Spinal cord (tissue), 10 donors: ENCODE measurements around the gene FNTB. TPM values are rescaled to one million over a fixed set of nuclear protein-coding genes. Genes with fewer than 3 reads are reported as not detected.

ENCODE experiments used
- DNase-seq, 6 donors: peaks; one replicate each; pipeline versions ENCODE4 v3.0.0 to v3.0.0-alpha.2; 2013 to 2015; ENCODE audit warnings: low spot score in 6 of 6, low read depth in 4 of 6
- H3K27ac ChIP-seq: one replicate; pipeline ENCODE4 v1.5.1; 2013; ENCODE audit warnings: low read depth, low read length, control low read depth
- H3K27me3 ChIP-seq: one replicate; pipeline ENCODE4 v1.6.1; 2013; ENCODE audit warnings: low read length; ENCODE audit not compliant: control insufficient read depth, insufficient read depth
- H3K36me3 ChIP-seq: one replicate; pipeline ENCODE4 v1.6.1; 2013; ENCODE audit warnings: low read length; ENCODE audit not compliant: control insufficient read depth, insufficient read depth
- H3K4me1 ChIP-seq: one replicate; pipeline ENCODE4 v1.6.1; 2013; ENCODE audit warnings: low read length; ENCODE audit not compliant: control insufficient read depth, insufficient read depth
- H3K4me3 ChIP-seq: one replicate; pipeline ENCODE4 v1.5.1; 2013; ENCODE audit warnings: low read depth, low read length, control low read depth
- H3K9me3 ChIP-seq: one replicate; pipeline ENCODE4 v1.6.1; 2013; ENCODE audit warnings: low read length; ENCODE audit not compliant: control insufficient read depth, insufficient read depth
- WGBS: methylation state at CpG from one replicate; pipeline ENCODE4 v1.1.5; 2013; ENCODE audit warnings: missing lambda C conversion rate; ENCODE audit not compliant: insufficient coverage; 5-methylcytosine and 5-hydroxymethylcytosine counted together
- long read RNA-seq, 4 donors: transcript quantifications; one replicate each; lab custom pipeline, GENCODE V29; 2026
- polyA plus RNA-seq, 2 donors: library from polyadenylated mRNA; unstranded; fragments of 120-200 nt; gene quantifications; one replicate each; pipeline ENCODE4 v1.2.1, GENCODE V29; 2013; ENCODE audit not compliant: insufficient read length in 2 of 2
- total RNA-seq, 2 donors: library from RNA; depleted of rRNA in 1 of 2; stranded (reverse); fragments of 120-200 nt in 1 of 2; fragments of >200 nt in 1 of 2; gene quantifications; one replicate each; pipeline versions ENCODE4 v1.2.3 to v1.2.4, GENCODE V29; 2013 to 2014
- donor health status: healthy.

The FNTB gene, protein sequence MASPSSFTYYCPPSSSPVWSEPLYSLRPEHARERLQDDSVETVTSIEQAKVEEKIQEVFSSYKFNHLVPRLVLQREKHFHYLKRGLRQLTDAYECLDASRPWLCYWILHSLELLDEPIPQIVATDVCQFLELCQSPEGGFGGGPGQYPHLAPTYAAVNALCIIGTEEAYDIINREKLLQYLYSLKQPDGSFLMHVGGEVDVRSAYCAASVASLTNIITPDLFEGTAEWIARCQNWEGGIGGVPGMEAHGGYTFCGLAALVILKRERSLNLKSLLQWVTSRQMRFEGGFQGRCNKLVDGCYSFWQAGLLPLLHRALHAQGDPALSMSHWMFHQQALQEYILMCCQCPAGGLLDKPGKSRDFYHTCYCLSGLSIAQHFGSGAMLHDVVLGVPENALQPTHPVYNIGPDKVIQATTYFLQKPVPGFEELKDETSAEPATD
- total RNA-seq (10 to 100 TPM; 20.9 to 29.6 TPM), polyA plus RNA-seq (10 to 100 TPM; 56.7 to 66.9 TPM)
- long read RNA-seq, donor 1, partial matches to known transcripts = 0 of 33 reads
- long read RNA-seq, donor 1, other reads (novel, unspliced or antisense) = 29 of 33 reads
- long read RNA-seq, donor 2, transcript FNTB-201 (12 exons, 2,834 nt) = major isoform, 5 of 7 reads
- long read RNA-seq, donor 2, partial matches to known transcripts = 0 of 7 reads
- long read RNA-seq, donor 2, other reads (novel, unspliced or antisense) = 0 of 7 reads
- long read RNA-seq, donor 3, partial matches to known transcripts = 12 of 15 reads
- long read RNA-seq, donor 3, other reads (novel, unspliced or antisense) = 0 of 15 reads
- long read RNA-seq, donor 4, transcript FNTB-201 (12 exons, 2,834 nt) = major isoform, 7 of 9 reads
- long read RNA-seq, donor 4, partial matches to known transcripts = 0 of 9 reads
- long read RNA-seq, donor 4, other reads (novel, unspliced or antisense) = 0 of 9 reads

DNA sequence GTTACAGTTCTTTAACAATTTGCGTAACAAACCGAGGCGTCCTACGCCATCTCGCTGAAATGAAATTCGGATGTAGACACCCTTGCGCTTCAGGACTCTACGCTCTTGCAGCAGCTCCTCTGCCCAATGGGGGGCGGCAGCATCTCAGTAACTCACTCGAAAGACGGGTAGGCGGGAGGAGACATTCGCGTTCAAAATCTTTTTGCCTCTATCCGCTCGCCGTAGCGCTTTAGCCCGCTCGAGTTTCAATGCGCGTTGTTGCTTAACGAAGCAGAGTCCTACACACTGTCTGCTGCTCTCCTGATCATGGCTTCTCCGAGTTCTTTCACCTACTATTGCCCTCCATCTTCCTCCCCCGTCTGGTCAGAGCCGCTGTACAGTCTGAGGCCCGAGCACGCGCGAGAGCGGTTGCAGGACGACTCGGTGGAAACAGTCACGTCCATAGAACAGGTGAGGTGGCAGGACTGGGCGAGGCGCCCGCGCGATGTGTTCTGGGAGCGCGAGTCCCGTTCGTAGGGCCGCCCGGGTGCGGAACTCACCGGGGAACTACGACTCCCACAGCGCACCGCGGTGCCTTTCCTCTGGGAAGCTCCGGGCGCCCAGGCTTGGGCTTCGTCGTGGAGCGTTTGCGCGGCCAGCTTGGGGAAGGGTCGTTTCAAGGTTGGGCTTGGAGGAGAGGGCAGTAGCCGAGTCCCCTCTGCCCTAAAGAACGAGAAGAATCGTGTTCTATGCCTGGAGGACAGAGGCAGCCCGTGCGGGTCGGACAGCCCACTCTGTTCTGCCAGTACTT is at the start of gene FNTB:
TSS of gene FNTB (plus strand) at position 248 of the 790 bp plus-strand sequence. CDS start at position 307, 59 bp downstream.
- peaks cover 3% of the 10 kb centered on the region for H3K36me3 ChIP-seq
- H3K4me3 ChIP-seq = peak within 1 kb of the TSS; percentile 95
- peaks cover 15% of the 10 kb centered on the region for H3K4me1 ChIP-seq
- H3K27ac ChIP-seq = peak within 1 kb of the TSS; percentile 97
- DNase-seq = peak; percentile 97 to 100 (median 98)
- no peaks in the 10 kb centered on the region for H3K9me3 ChIP-seq
- 0% methylated on average over 63 of the region's 65 CpGs for WGBS
- peaks cover 3% of the 10 kb centered on the region for H3K27me3 ChIP-seq

GRCh38 chr14:64937171-64937820 is 49.4 kb upstream of the FNTB start:
- no peak overlapping the region for H3K4me3 ChIP-seq
- no peaks in the 10 kb centered on the region for H3K4me1 ChIP-seq
- peaks cover 6% of the 10 kb centered on the region for H3K36me3 ChIP-seq
- peak overlapping the region; percentile 44 for H3K27ac ChIP-seq
- WGBS = 33% methylated on average over 1 of the region's 1 CpG
- peak in 4 of 6 donors; percentile 28 to 80 (median 62) for DNase-seq
- no peaks in the 10 kb centered on the region for H3K27me3 ChIP-seq
- H3K9me3 ChIP-seq = no peaks in the 10 kb centered on the region

- Histone ChIP-seq H3K27me3 (no peaks in the 10 kb centered on the region), H3K4me3 (no peak overlapping the region), H3K36me3 (peaks cover 11% of the 10 kb centered on the region), H3K9me3 (no peaks in the 10 kb centered on the region), H3K27ac (peak overlapping the region; percentile 17), H3K4me1 (no peaks in the 10 kb centered on the region)
- peak in 1 of 6 donors; percentile 69 for DNase-seq
- 100% methylated on average over 1 of the region's 1 CpG for WGBS
Observed at GRCh38 chr14:64937821-64938193, 48.9 kb upstream of the FNTB start.

DNA sequence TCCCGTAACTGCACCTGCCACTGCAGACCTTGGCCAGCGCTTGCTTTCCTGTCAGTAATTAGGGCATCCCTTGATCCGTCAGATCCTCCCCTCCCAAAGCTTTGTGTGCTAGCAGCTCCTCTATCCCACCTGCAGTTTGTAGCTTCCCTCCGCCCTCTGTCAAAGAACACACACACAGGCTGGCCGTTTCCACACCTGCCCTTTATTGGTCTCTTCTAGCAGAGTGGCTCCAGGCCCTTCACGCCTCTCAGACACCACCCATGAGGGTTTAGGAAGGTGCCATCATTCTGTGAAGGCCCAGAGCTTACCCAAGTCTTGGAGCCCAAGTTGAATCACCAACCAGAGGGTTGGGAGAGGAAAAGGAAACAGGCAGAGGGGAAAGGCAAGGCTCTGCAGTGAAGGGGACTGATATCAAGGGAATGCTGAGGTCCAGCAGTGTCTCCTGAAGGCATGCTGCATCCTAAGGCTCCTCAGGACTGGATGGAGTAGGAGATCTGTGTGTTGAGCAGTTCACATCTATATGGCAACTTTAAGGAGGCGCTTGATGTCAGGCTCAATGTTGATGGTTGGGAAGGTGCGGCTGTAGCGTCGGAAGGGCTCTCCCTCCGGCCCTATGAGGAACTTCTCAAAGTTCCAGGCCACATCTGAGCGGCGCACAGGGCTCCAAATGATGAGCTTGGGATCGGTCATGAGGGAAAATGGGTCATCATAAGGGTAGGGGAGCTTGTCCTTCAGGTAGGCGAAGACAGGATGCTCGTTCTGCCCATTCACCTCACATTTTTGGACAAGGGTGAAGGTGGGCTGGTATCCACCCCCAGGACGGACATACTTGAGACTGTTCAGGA is 47.5 kb upstream of the FNTB start:
- Histone ChIP-seq H3K27me3 (no peaks in the 10 kb centered on the region), H3K27ac (no peak overlapping the region), H3K9me3 (no peaks in the 10 kb centered on the region), H3K36me3 (peaks cover 8% of the 10 kb centered on the region), H3K4me3 (no peak overlapping the region), H3K4me1 (no peaks in the 10 kb centered on the region)
- WGBS = 89% methylated on average over 12 of the region's 17 CpGs
- DNase-seq = no peak

DNA sequence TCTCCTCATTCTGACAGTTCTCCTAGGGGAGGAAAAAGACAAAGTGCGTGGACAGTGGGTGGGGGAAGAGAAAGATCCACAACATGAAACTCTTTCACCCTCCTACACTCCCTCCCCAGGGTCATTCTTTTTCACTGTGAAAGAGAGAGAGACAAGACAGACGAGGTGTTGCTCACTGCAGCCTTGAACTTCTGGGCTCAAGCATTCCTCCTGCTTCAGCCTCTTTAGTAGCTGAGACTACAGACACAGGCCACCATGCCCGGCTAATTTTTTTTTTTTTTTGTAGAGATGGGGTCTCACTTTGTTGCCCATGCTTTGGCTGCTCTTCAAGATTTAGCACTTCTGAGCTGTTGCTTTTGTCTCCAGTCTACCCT is 46.9 kb upstream of the FNTB start:
- H3K4me1 ChIP-seq = no peaks in the 10 kb centered on the region
- H3K9me3 ChIP-seq = no peaks in the 10 kb centered on the region
- DNase-seq = no peak
- H3K36me3 ChIP-seq = peaks cover 8% of the 10 kb centered on the region
- no CpG with 5 or more reads among the region's 3 CpGs for WGBS
- no peak overlapping the region for H3K27ac ChIP-seq
- H3K27me3 ChIP-seq = no peaks in the 10 kb centered on the region
- H3K4me3 ChIP-seq = no peak overlapping the region

DNA sequence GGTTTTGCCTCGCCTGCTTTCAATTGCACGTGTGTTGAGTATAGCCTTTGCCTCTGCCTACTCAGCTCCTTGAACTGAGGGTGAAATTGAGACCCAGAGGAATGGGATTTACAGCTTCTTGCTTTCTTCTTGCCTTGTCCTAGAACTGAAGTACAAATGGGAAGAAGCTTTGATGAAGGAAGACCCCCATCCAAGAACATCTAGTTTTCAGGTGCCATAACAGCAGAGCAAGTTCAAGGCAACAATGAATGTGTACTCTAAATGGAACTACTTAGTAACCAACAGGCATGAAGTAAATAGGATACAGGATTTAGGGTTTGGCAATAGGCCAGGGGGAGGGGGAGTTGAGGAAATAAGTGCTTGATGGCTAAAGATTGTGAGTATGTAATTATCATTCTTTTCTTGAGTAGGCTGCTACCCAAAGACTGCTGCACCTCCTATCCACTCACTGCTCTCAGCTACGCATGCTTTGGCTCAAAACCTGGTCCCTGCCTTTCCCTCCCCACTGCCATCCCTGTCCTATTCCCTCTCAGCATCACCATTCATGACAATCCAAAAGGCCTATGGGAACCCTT is 46.3 kb upstream of the FNTB start:
- 100% methylated on average over 1 of the region's 3 CpGs for WGBS
- H3K4me3 ChIP-seq = no peak overlapping the region
- DNase-seq = no peak
- no peaks in the 10 kb centered on the region for H3K4me1 ChIP-seq
- no peaks in the 10 kb centered on the region for H3K9me3 ChIP-seq
- H3K36me3 ChIP-seq = peaks cover 8% of the 10 kb centered on the region
- H3K27ac ChIP-seq = no peak overlapping the region
- no peaks in the 10 kb centered on the region for H3K27me3 ChIP-seq

GRCh38 chr14:64942531-64943111 is 44.1 kb upstream of the FNTB start, which contains the start of gene GPX2:
Gene GPX2 (minus strand): TSS chr14:64942745. CDS start chr14:64942726, 19 bp downstream.
- no peaks in the 10 kb centered on the region for H3K27me3 ChIP-seq
- DNase-seq = no peak
- H3K4me3 ChIP-seq = no peak within 1 kb of the TSS
- no peaks in the 10 kb centered on the region for H3K9me3 ChIP-seq
- H3K36me3 ChIP-seq = peaks cover 18% of the 10 kb centered on the region
- WGBS = 83% methylated on average over 9 of the region's 13 CpGs
- no peaks in the 10 kb centered on the region for H3K4me1 ChIP-seq
- no peak within 1 kb of the TSS for H3K27ac ChIP-seq

DNA sequence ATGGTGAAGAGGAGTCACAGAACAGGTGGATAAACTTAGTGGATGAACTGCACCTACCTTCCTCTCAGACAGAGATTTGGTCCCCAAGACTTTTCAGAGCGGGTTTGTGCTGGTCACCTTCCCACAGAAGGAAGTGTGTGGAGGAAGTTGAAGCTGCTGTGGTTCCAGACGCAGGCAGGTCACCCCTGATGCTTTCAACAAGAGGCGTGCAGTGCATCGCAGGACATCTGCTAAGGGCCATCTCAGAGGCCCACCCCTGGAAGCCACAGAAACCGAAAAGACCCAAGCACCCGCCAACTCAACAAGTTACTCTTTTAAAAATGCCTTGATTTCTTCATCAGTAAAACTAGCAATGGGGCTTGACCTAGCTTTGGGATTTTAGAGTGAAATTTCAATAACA is 43.1 kb upstream of the FNTB start:
- Histone ChIP-seq H3K36me3 (peaks cover 27% of the 10 kb centered on the region), H3K4me3 (no peak overlapping the region), H3K9me3 (no peaks in the 10 kb centered on the region), H3K4me1 (peaks cover 8% of the 10 kb centered on the region), H3K27ac (no peak overlapping the region), H3K27me3 (no peaks in the 10 kb centered on the region)
- DNase-seq = no peak
- WGBS = 85% methylated on average over 3 of the region's 6 CpGs
